ENCODE data around the gene DUT. TPM values are rescaled to one million over a fixed set of nuclear protein-coding genes. Genes with fewer than 3 reads are reported as not detected.

DUT gene
- total and polyA plus RNA-seq, 9 of the 15 experiments (the other 6 are each of a cell fraction or from before 2014, with no cell fraction given), result 13.9 to 235 (median 94.9) TPM

DNA sequence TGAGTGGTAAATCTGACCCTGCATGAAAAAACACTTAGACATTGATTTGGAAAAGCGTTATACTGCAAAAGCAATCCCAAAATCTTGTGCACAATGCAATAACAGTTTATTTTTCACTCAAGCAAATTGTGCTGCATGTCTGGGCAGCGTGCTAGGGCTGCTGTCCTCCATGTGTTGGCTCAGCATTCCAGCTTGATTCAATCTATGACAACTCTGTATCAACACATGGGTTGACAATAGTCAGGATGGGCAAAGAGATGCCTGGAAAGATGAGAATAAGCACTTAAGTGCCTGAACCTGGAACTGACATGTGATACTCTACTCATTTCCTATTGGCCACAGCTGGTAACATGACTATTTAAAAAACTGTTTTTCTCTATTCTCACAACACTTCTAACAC is 51.8 kb downstream of the DUT start:
- Histone ChIP-seq H3K9ac (ENCODE audit: insufficient read depth in 1 of 2, low read depth in 2 of 2, low read length in 2 of 2) (no peak overlapping the region), H3K79me2 (ENCODE audit: control insufficient read depth, insufficient read depth, low read length) (no peaks in the 10 kb centered on the region), H3K4me1 (replicated peaks in 1 of 2; ENCODE audit: control insufficient read depth in 2 of 2, insufficient read depth in 2 of 2, low read length in 2 of 2) (no peaks in the 10 kb centered on the region), H3K27me3 (ENCODE audit: control insufficient read depth in 2 of 2, insufficient read depth in 2 of 2, low read length in 2 of 2) (no peaks in the 10 kb centered on the region), H4K20me1 (replicated peaks; ENCODE audit: control insufficient read depth, insufficient read depth, low read length) (no peaks in the 10 kb centered on the region), H3K4me2 (ENCODE audit: insufficient read depth, low read length) (no peak overlapping the region), H2AFZ (ENCODE audit: low read depth, low read length) (no peak overlapping the region), H3K9me1 (ENCODE audit: control insufficient read depth, insufficient read depth, low read length) (no peaks in the 10 kb centered on the region), H3K4me3 (no peak overlapping the region), H3K36me3 (ENCODE audit: control insufficient read depth, insufficient read depth, low read length) (no peaks in the 10 kb centered on the region), H3K9me3 (replicated peaks; ENCODE audit: control insufficient read depth, insufficient read depth, low read depth, low read length) (no peaks in the 10 kb centered on the region), H3K27ac (ENCODE audit: extremely low read depth, low read depth, low read length) (no peak overlapping the region)
- DNase-seq (ENCODE audit: extremely low read depth in 1 of 4, low spot score in 3 of 4), result no peak
- in situ Hi-C loops (cut with MboI) (no loop called here), intact Hi-C loops (cut with micrococcal nuclease) (no loop called here)
- ChIA-PET POLR2A (no interaction called here), CTCF (ENCODE audit: low intra/inter-chr PET ratio) (no interaction called here)
- ATAC-seq, result no peak
- 0% methylated on average over 2 of the region's 2 CpGs for WGBS (ENCODE audit: insufficient coverage, low coverage, missing lambda C conversion rate)
- TF ChIP-seq ERF (CRISPR knock-in tag; IDR thresholded peaks at IDR 0.05) (no peak), SP1 (CRISPR knock-in tag; IDR thresholded peaks at IDR 0.05) (no peak), ZKSCAN1 (IDR thresholded peaks at IDR 0.05; ENCODE audit: low read depth, low read length) (no peak), U2AF2 (optimal IDR thresholded peaks at IDR 0.05; ENCODE audit: low read depth, low read length) (no peak), TFAM (CRISPR knock-in tag; conservative IDR thresholded peaks at IDR 0.05) (no peak), SAP30 (IDR thresholded peaks at IDR 0.05; ENCODE audit: borderline replicate concordance, insufficient read depth, low read depth, low read length, poor library complexity, severe bottlenecking) (no peak), ZNF408 (CRISPR knock-in tag; IDR thresholded peaks at IDR 0.05; ENCODE audit: low read depth) (no peak), MCM7 (IDR thresholded peaks at IDR 0.05) (no peak), RBFOX2 (IDR thresholded peaks at IDR 0.05; ENCODE audit: low read depth, low read length) (no peak)
- no peak for FAIRE-seq
- BruUV-seq (replicated peaks), result no TSS peak

Data from K562 (cell line).